ENCODE results near the gene ZNF12.

DNA sequence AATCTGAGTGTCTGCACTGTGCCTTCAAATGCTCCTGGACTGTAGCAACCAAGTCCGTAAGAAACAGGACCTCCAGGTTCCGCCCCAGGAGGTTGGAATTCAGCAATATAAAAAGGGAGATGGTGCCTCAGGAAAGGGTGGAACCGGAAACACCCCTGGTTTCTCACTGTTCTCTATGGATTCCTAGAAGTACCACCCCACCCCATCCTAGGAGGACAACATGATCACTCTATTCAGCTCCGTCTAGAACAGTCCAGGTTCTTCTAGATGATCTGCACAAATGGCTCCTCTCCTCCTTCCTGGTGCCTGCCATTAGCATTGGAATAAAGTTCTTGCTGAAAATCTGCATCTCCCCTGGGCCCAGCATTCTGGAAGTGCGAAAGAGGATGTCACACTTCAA is 7.6 kb upstream of the ZNF12 start:
- TF ChIP-seq CTCF (IDR thresholded peaks at IDR 0.05) (no peak), EZH2 (IDR thresholded peaks at IDR 0.05) (no peak), EZH2phosphoT487 (IDR thresholded peaks at IDR 0.05) (no peak)
